ENCODE results near the gene SKIC3. TPM values are rescaled to one million over a fixed set of nuclear protein-coding genes. Genes with fewer than 3 reads are reported as not detected.

Gene SKIC3
- total and polyA plus RNA-seq, 10 of the 15 experiments (the other 5 are each of a cell fraction or from before 2014, with no cell fraction given), result 23.6 to 73.7 (median 55.6) TPM

DNA sequence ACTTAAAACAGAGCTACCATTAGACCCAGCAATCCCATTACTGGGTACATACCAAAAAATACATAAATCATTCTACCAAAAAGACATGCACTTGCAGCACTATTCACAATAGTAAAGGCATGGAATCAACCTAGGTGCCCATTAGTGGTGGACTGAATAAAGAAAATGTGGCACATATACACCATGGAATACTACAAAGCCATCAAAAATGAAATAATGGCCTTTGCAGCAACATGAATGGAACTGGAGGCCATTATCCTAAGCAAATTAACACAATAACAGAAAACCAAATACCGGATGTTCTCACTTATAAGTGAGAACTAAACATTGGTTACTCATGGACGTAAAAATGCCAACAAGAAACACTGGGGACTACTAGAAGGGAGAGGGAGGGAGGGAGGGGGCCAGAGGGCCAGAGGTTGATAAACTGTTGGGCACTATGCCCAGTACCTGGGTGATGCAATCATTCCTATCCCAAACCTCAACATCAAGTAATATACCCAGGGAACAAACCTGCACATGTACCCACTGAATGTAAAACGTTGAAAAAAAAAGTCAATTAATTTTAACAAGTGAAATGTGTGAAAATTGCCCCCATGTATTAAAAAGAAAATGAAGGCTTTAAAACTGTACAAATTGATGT is 40.6 kb upstream of the SKIC3 start (continued):
- TF ChIP-seq, protein P1, sequence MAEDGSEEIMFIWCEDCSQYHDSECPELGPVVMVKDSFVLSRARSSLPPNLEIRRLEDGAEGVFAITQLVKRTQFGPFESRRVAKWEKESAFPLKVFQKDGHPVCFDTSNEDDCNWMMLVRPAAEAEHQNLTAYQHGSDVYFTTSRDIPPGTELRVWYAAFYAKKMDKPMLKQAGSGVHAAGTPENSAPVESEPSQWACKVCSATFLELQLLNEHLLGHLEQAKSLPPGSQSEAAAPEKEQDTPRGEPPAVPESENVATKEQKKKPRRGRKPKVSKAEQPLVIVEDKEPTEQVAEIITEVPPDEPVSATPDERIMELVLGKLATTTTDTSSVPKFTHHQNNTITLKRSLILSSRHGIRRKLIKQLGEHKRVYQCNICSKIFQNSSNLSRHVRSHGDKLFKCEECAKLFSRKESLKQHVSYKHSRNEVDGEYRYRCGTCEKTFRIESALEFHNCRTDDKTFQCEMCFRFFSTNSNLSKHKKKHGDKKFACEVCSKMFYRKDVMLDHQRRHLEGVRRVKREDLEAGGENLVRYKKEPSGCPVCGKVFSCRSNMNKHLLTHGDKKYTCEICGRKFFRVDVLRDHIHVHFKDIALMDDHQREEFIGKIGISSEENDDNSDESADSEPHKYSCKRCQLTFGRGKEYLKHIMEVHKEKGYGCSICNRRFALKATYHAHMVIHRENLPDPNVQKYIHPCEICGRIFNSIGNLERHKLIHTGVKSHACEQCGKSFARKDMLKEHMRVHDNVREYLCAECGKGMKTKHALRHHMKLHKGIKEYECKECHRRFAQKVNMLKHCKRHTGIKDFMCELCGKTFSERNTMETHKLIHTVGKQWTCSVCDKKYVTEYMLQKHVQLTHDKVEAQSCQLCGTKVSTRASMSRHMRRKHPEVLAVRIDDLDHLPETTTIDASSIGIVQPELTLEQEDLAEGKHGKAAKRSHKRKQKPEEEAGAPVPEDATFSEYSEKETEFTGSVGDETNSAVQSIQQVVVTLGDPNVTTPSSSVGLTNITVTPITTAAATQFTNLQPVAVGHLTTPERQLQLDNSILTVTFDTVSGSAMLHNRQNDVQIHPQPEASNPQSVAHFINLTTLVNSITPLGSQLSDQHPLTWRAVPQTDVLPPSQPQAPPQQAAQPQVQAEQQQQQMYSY (CRISPR knock-in tag; IDR thresholded peaks at IDR 0.05), result no peak
- TF ChIP-seq KAT2A (conservative IDR thresholded peaks at IDR 0.05; ENCODE audit: control insufficient read depth, low read depth, low read length), result no peak
- TF ChIP-seq KLF5 (IDR thresholded peaks at IDR 0.05; ENCODE audit: partially characterized antibody), result no peak
- TF ChIP-seq, protein P2, sequence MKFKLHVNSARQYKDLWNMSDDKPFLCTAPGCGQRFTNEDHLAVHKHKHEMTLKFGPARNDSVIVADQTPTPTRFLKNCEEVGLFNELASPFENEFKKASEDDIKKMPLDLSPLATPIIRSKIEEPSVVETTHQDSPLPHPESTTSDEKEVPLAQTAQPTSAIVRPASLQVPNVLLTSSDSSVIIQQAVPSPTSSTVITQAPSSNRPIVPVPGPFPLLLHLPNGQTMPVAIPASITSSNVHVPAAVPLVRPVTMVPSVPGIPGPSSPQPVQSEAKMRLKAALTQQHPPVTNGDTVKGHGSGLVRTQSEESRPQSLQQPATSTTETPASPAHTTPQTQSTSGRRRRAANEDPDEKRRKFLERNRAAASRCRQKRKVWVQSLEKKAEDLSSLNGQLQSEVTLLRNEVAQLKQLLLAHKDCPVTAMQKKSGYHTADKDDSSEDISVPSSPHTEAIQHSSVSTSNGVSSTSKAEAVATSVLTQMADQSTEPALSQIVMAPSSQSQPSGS (IDR thresholded peaks at IDR 0.05; ENCODE audit: low read length), result no peak
- no peak for TF ChIP-seq FOS (IDR thresholded peaks at IDR 0.05; ENCODE audit: borderline replicate concordance, extremely low read depth, insufficient read length)
- no peak for TF ChIP-seq STAT3 (IDR thresholded peaks at IDR 0.05; ENCODE audit: low read depth, low read length)
- no peak for TF ChIP-seq JUNB (IDR thresholded peaks at IDR 0.05)
- TF ChIP-seq NFYB (IDR thresholded peaks at IDR 0.05; ENCODE audit: insufficient read depth, low read depth, low read length), result no peak
- TF ChIP-seq ESRRA (IDR thresholded peaks at IDR 0.05; ENCODE audit: low read length), result no peak
- TF ChIP-seq ZNF384 (IDR thresholded peaks at IDR 0.05; ENCODE audit: borderline replicate concordance, low read depth, low read length), result no peak
- TF ChIP-seq, protein P3, sequence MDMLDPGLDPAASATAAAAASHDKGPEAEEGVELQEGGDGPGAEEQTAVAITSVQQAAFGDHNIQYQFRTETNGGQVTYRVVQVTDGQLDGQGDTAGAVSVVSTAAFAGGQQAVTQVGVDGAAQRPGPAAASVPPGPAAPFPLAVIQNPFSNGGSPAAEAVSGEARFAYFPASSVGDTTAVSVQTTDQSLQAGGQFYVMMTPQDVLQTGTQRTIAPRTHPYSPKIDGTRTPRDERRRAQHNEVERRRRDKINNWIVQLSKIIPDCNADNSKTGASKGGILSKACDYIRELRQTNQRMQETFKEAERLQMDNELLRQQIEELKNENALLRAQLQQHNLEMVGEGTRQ (IDR thresholded peaks at IDR 0.05; ENCODE audit: borderline replicate concordance, low read depth, low read length), result no peak
- TF ChIP-seq BHLHE40 (IDR thresholded peaks at IDR 0.05; ENCODE audit: borderline replicate concordance in 1 of 2, low read depth in 2 of 2, low read length in 1 of 2), result no peak
- no peak for TF ChIP-seq BACH1 (IDR thresholded peaks at IDR 0.05; ENCODE audit: borderline replicate concordance)
